ENCODE measurements around the gene ZNF326.
"Not testable (repeated sequence)": the region's sequence is repeated elsewhere in the genome, so short reads cannot be mapped to it uniquely, and the experiment has no call there.

Gene ZNF326

GRCh38 chr1:89971600-89971999 lies 23.3 kb upstream of the ZNF326 start:
- no peak for DNase-seq

DNA sequence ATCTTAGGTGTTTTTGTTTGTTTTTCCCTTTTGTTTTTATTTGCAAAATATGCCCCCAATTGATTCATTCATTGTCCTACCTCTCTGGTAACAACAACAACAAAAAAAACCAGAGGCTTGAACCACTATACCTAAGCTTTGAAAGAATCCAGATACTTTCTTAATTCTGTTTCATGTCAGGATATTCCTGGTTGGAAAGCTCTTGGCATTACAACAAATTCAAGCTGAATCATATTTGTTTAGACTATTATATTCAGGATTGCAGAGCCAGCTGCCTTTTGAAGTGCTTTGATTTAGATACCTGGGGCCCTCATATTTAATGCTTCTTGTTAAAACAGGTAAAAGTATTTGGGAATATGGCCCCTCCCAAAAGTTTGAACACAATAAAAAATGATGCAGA lies 22.9 kb upstream of the ZNF326 start:
- DNase-seq = no peak

GRCh38 chr1:89973471-89974127 lies 21.3 kb upstream of the ZNF326 start:
- no peak for DNase-seq

- no peak for DNase-seq
Observed at GRCh38 chr1:89974256-89974655, 20.7 kb upstream of the ZNF326 start.

DNA sequence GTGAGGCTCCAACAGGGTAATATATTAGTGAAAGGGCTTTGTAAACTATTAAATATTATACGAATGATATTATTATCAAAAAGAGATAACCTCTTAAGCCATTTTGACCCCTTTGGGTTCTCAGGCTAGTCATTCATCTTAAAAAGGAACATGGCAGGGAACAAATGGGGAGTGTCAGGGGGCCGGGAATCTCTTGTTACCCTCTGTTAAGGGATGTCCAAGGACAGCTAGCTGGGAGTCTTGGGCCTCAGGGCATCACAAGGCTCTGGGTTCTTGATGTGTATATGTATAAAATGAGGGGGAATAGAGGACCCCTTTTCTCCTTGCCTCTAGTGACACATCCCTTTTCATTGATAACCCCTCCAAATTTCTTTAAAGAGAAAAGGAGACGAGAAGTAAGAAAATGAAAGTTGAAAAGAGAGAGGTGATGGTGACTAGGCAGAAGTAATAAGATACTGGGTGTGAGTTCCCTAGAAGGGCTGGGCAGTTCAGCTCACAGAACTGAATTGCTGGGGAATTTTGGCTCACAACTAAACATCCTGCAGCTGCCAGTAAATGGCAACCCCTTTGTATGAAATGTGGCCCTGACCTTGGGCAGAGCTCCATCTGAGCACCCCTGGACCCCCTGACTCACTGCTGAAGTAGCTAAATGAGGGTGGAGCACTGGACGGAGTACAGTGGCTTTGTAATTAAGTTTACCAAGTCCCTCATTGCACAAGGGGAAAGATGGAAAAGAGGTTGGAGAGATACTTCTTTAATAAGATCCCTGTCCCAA lies 20.0 kb upstream of the ZNF326 start:
- DNase-seq = no peak

DNA sequence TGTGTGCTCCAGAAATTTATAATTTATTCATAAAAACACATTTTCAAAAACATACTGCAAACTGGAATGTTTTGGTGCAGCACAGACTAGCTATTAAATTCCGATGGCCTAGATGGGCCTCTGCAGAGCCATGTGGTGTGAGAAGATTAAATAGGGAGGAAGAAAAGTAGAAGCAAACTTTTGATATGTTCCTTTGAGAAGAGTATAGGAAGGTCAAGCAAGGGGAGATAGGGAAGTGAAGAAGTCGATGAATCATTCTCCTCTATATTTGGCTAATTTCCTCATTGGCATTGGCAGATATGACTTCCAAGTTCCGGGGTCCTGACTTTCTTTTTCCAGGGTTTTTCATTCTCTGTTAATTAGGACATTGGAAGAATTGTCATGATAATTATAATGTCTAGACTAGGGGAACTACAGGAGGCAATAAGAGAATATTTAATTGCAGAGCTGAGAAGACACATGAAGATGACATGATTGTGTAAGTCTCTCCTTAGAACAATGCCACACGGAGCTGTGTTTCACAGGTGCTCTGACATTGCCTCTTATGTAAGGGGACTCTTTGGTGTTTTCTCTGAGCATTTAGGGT lies 19.3 kb upstream of the ZNF326 start:
- no peak for DNase-seq

- DNase-seq = no peak
Observed at GRCh38 chr1:89978755-89979154, 16.2 kb upstream of the ZNF326 start.

- no peak for DNase-seq
Observed at GRCh38 chr1:89980605-89981004, 14.3 kb upstream of the ZNF326 start.

DNA sequence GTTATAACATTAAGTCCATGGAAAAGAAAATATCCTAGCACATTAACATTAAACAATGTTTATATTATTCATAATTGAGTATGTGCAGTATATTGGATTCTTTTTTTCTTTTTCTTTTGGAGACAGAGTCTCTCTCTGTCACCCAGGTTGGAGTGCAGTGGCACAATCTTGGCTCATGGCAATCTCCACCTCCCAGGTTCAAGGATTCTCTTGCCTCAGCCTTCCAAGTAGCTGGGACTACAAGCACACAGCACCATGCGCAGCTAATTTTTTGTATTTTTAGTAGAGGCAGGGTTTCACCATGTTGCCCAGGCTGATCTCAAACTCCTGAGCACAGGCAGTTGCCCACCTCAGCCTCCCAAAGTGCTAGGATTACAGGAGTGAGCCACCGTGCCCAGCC lies 12.1 kb upstream of the ZNF326 start:
- not testable (repeated sequence) for DNase-seq

GRCh38 chr1:89984564-89985116 lies 10.3 kb upstream of the ZNF326 start:
- DNase-seq = not testable (repeated sequence)

DNA sequence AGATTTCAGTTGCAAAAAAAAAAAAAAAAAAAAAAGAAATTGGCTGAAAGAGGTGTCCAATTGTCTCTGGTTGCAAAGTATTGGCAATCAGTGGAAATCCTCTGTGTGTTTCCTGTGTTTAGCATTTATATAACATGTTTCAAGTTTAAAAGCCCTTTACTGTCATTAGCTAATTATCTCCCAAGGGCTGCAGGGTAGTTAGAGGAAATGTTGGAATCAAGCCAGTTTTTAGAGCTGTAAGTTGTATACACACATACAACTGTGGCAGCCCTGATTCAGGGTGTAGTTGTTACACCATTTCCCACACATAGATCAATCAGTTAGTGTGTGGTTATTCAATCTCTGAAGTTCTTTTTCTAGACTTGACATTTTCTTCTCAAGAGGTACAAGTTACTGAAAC lies 8.9 kb upstream of the ZNF326 start:
- no peak for DNase-seq

- DNase-seq = peak; percentile 61
Observed at GRCh38 chr1:89987159-89987819, 7.6 kb upstream of the ZNF326 start.

DNA sequence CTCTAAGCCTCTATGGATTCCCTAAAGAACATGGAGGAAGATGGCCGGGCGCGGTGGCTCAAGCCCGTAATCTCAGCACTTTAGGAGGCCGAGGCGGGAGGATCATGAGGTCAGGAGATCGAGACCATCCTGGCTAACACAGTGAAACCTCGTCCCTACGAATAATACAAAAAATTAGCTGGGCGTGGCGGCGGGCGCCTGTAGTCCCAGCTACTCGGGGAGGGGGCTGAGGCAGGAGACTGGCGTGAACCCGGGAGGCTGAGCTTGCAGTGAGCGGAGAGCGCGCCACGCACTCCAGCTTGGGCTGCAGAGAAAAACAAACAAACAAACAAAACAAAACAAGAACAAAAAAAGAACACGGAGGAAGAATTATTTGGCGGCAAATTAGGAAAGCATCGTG lies 5.8 kb upstream of the ZNF326 start:
- DNase-seq = no peak

GRCh38 chr1:89989799-89990198 lies 5.1 kb upstream of the ZNF326 start:
- no peak for DNase-seq

GRCh38 chr1:89990976-89991831 lies 3.7 kb upstream of the ZNF326 start:
- DNase-seq = no peak

- no peak for DNase-seq
Observed at GRCh38 chr1:89993541-89993940, 1.4 kb upstream of the ZNF326 start.

DNA sequence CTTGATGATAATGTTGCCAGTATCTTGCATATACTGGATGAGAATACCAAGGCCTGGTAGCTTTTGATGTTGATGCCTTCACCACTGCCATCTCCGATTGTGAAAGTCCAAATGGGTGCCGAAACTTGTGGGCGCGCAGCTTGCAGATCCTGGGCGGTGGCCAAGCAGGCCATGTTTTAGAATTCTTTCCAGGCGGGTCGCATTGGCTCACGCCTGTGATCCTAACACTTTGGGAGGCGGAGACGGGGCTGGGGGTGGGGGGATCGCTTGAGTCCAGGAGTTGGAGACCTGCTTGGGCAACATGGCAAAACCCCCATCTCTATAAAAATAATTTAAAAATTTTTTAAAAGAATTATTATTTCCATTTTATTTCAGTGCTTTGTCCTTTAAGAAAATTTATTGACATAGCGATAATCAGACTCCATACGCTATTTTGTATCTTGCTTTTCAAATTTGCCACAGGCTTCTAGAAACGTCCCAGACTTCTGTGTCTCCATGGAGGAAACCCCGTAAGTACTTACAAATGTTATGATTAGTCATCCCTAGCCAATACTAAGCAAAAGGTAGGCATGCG lies 592 bp upstream of the ZNF326 start:
- no peak for DNase-seq

DNA sequence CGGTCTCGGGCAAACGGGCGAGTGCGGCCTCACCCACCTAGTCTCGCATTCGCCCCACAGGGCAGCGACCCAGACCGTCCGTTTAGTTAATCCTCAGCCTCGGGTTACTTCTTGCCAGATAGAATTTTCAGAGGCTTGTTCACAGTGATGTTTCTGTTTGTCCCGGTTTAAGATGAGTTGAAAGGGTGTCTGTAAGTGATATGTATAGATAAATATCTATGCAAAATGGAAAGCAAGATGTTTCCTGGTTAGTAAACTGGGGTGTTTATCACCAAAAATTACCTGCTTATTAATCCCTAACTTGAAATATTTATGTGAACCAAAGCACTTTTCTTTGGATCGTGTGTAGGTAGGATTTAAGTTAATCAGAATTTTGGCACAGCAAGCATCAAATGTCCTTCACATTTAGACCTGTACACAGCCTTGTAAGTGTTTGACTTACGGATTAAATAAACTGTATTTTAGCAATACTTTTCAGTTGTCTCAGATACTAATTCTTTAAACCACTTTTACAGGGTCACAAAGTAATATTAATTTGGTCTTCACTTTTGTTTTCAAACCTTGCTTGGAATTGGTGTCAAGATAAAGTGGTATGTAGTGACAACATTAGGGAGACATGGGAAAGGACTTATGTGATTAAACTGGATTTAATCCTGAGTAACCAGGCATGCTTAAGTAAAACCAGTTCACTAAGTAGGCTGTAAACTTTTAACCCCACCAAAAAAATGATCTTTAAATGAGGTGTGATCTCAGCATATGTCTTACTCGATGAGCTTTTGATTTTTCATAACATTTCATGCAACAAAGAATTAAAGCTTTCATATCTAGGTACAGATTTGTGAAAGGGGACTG lies 914 bp downstream of the ZNF326 start:
- no peak for DNase-seq

DNA sequence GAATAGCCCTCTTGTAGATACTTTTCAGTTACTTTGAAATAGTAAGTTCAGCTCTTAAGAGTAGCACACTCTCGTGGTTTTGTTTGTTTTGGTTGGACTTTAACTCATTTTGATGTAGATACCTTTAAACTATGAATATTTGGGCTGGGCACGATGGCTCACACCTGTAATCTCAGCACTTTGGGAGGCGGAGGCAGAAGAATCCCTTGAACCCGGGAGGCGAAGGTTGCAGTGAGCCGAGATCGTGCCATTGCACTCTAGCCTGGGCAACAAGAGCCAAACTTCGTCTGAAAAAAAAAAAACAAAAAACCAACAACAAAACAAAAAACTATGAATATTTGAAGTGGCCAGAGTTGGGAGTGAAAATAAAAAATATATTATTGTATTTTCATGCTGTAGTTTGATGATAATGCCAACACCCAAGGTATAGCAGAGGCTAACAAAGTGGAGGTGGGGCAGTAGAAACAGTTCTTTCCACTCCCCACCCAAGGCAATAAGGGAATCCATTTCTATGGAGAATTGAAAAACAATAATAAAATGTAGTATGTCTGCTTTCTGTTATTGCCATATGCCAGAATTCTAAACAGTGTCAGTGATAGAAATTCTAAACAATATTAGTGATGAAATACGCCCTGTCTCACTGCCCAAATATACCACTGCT lies 1.7 kb downstream of the ZNF326 start:
- no peak for DNase-seq

- not testable (repeated sequence) for DNase-seq
Observed at GRCh38 chr1:89997152-89997551, 2.2 kb downstream of the ZNF326 start.

Measured in RPMI8226 (cell line).